HL-60 (cell line): Measurements from ENCODE around the gene RSAD2.

Experiments
- DNase-seq, 2 experiments: peaks; one replicate each; pipeline ENCODE4 v3.0.0-alpha.2; 2010 to 2020; ENCODE audit warnings: low read depth in 1 of 2, low spot score in 1 of 2
- H3K27ac ChIP-seq: fragments of 250-450 bp; sonication (Bioruptor Pico); replicated peaks from 2 replicates; pipeline ENCODE4 v1.5.1; 2020; ENCODE audit warnings: mild to moderate bottlenecking, moderate library complexity
- H3K27me3 ChIP-seq: fragments of 250-450 bp; sonication (Bioruptor Pico); 2 replicates; pipeline ENCODE4 v1.5.1; 2021; ENCODE audit warnings: mild to moderate bottlenecking, moderate library complexity; ENCODE audit not compliant: insufficient read depth, poor library complexity, severe bottlenecking
- H3K4me3 ChIP-seq: replicated peaks from 2 replicates; pipeline ENCODE4 v1.5.1; 2011; ENCODE audit warnings: mild to moderate bottlenecking, control low read depth, low read length; ENCODE audit not compliant: insufficient read depth
- CTCF ChIP-seq: IDR thresholded peaks from one replicate; pipeline ENCODE4 v1.5.1; 2011; ENCODE audit warnings: low read length, control low read depth, inconsistent platforms; ENCODE audit not compliant: insufficient read depth
- GABPA ChIP-seq: IDR thresholded peaks from 2 replicates; pipeline ENCODE4 v1.6.1; 2012; ENCODE audit warnings: low read depth
- POLR2AphosphoS5 ChIP-seq: IDR thresholded peaks from 2 replicates; pipeline ENCODE4 v1.6.1; 2012; ENCODE audit warnings: low read depth
- REST ChIP-seq: IDR thresholded peaks from 2 replicates; pipeline ENCODE4 v1.6.1; 2012; ENCODE audit warnings: low read depth; ENCODE audit not compliant: insufficient replicate concordance
- SPI1 ChIP-seq: IDR thresholded peaks from 2 replicates; pipeline ENCODE4 v1.6.1; 2012; ENCODE audit warnings: low read depth, mild to moderate bottlenecking, borderline replicate concordance

Gene RSAD2

GRCh38 chr2:6929196-6929819, 51.7 kb downstream of the RSAD2 start:
- no peak for DNase-seq
- TF ChIP-seq POLR2AphosphoS5 (no peak), REST (no peak), SPI1 (no peak), GABPA (no peak), CTCF (no peak)
- no peak overlapping the region for H3K4me3 ChIP-seq
- H3K27me3 ChIP-seq = no peaks in the 10 kb centered on the region
- H3K27ac ChIP-seq = no peak overlapping the region

DNA sequence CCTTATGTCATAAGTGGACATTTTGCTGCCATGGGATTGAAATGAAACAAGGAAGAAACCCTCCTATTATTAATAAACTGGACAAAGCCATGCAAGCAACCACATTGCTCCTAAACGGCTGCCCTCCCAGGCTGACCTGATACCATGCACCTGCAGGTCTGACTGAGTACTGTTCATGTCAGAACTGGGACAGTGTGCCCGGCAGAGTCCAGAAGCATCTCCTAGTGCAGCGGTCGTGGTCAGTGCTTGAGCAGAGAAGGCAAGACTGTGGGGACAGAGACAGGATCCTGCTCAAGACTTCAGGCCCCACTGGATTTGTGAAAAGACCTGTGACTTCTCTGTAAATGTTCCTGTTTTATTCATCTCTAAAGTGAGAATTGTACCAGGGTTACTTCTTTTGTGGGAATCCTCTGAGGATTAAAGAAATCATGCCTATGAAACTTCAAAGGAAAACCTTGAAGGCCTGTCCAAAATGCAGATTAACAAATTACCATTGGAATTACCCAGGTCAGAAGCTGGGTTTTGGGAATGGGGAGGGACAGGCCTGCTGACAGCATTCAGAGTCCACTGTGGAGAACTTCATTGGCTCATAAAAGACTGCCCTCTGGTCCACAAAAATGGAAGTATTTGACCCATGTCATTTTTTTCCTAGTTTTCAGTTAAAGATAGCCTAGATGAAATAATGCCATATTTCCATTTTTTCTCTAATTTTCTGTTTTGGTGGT, 53.5 kb downstream of the RSAD2 start:
- no peak overlapping the region for H3K4me3 ChIP-seq
- no peak for DNase-seq
- no peaks in the 10 kb centered on the region for H3K27me3 ChIP-seq
- TF ChIP-seq CTCF (no peak), GABPA (no peak), POLR2AphosphoS5 (no peak), REST (no peak), SPI1 (no peak)
- no peak overlapping the region for H3K27ac ChIP-seq

- no peak overlapping the region for H3K4me3 ChIP-seq
- H3K27me3 ChIP-seq = no peaks in the 10 kb centered on the region
- TF ChIP-seq CTCF (no peak), POLR2AphosphoS5 (no peak), GABPA (no peak), SPI1 (no peak), REST (no peak)
- no peak for DNase-seq
- no peak overlapping the region for H3K27ac ChIP-seq
Observed at GRCh38 chr2:6931753-6932152, 54.2 kb downstream of the RSAD2 start.
